ENCODE results near the gene WDR4. TPM values are rescaled to one million over a fixed set of nuclear protein-coding genes. Genes with fewer than 3 reads are reported as not detected.

Gene WDR4
- total and polyA plus RNA-seq, 2 experiments from 2014 or later, result 22.5 to 50.2 TPM

DNA sequence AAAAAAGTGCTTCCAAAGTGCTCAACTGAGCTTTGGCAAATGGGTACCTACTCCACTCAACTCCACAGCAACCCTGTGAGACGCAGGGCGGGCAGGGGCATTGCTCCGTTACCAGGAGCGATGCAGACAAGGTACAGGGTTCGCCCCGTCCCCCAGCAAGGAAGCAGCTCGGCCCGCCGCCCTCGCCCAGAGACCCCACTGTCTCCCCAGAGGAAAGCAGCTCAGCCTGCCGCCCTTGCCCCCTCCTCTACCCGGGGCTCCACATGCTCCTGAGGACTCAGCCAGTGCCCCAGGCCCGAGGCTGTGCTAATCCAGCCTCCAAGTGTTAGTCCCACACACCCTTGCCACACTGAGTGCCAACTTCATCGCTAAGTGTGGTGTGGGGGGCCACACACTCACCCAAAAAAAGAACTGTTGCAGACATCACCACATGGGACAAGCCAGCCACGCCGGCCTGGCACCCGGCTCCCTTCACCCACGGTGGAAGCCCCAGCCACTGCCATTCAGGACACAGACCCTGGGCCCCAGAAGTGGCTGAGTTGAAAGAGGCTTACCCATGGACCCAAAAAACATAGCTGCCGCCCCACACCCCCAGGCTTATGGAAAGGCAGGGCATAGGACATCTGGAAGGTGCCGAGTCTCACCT lies 26.3 kb downstream of the WDR4 start:
- peaks cover 14% of the 10 kb centered on the region for H3K27me3 Mint-ChIP-seq (ENCODE audit: insufficient read depth, low read depth, poor library complexity)
- H3K9me3 Mint-ChIP-seq, result no peaks in the 10 kb centered on the region; the same call in 1 of the 3 replicates
- H3K36me3 Mint-ChIP-seq (ENCODE audit: low read depth), result peaks cover 94% of the 10 kb centered on the region
- no peak overlapping the region for H2AFZ ChIP-seq
- H3K36me3 ChIP-seq (ENCODE audit: insufficient read depth), result peaks cover 48% of the 10 kb centered on the region
- no peaks in the 10 kb centered on the region for H3K27me3 ChIP-seq (ENCODE audit: insufficient read depth)
- H3F3A ChIP-seq (replicated peaks; ENCODE audit: low read depth), result peaks cover 72% of the 10 kb centered on the region
- ATAC-seq, result no peak
- TF ChIP-seq STAT1 (IDR thresholded peaks at IDR 0.05; ENCODE audit: unreplicated experiment) (no peak), ZNF114 (CRISPR knock-in tag; IDR thresholded peaks at IDR 0.05) (no peak), JUNB (IDR thresholded peaks at IDR 0.05; ENCODE audit: unreplicated experiment) (no peak), ZNF331 (CRISPR knock-in tag; IDR thresholded peaks at IDR 0.05; ENCODE audit: low read depth) (no peak), NANOG (IDR thresholded peaks at IDR 0.05; ENCODE audit: borderline replicate concordance) (no peak), CREB1 (CRISPR knock-in tag; IDR thresholded peaks at IDR 0.05; ENCODE audit: low read depth) (no peak)
- TF ChIP-seq, protein P1, sequence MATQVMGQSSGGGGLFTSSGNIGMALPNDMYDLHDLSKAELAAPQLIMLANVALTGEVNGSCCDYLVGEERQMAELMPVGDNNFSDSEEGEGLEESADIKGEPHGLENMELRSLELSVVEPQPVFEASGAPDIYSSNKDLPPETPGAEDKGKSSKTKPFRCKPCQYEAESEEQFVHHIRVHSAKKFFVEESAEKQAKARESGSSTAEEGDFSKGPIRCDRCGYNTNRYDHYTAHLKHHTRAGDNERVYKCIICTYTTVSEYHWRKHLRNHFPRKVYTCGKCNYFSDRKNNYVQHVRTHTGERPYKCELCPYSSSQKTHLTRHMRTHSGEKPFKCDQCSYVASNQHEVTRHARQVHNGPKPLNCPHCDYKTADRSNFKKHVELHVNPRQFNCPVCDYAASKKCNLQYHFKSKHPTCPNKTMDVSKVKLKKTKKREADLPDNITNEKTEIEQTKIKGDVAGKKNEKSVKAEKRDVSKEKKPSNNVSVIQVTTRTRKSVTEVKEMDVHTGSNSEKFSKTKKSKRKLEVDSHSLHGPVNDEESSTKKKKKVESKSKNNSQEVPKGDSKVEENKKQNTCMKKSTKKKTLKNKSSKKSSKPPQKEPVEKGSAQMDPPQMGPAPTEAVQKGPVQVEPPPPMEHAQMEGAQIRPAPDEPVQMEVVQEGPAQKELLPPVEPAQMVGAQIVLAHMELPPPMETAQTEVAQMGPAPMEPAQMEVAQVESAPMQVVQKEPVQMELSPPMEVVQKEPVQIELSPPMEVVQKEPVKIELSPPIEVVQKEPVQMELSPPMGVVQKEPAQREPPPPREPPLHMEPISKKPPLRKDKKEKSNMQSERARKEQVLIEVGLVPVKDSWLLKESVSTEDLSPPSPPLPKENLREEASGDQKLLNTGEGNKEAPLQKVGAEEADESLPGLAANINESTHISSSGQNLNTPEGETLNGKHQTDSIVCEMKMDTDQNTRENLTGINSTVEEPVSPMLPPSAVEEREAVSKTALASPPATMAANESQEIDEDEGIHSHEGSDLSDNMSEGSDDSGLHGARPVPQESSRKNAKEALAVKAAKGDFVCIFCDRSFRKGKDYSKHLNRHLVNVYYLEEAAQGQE (IDR thresholded peaks at IDR 0.05; ENCODE audit: unreplicated experiment), result no peak
- H4K20me1 ChIP-seq (replicated peaks; ENCODE audit: insufficient read depth), result peaks cover 22% of the 10 kb centered on the region
- H3K27ac Mint-ChIP-seq, result no peak overlapping the region
- H3K4me3 Mint-ChIP-seq, result no peak overlapping the region
- no peak overlapping the region for H3K4me3 ChIP-seq
- H3K79me2 ChIP-seq (replicated peaks; ENCODE audit: insufficient read depth), result peaks cover 33% of the 10 kb centered on the region
- no peaks in the 10 kb centered on the region for H3K4me1 ChIP-seq (ENCODE audit: insufficient read depth)
- H3K9me2 ChIP-seq (ENCODE audit: insufficient read depth), result no peaks in the 10 kb centered on the region
- no peak for DNase-seq (ENCODE audit: low spot score)
- H3K4me2 ChIP-seq, result no peak overlapping the region
- H3K4me1 Mint-ChIP-seq, result peaks cover 3% of the 10 kb centered on the region; the same call in 1 of the 3 replicates
- H3K27ac ChIP-seq (ENCODE audit: low read depth), result no peak overlapping the region

DNA sequence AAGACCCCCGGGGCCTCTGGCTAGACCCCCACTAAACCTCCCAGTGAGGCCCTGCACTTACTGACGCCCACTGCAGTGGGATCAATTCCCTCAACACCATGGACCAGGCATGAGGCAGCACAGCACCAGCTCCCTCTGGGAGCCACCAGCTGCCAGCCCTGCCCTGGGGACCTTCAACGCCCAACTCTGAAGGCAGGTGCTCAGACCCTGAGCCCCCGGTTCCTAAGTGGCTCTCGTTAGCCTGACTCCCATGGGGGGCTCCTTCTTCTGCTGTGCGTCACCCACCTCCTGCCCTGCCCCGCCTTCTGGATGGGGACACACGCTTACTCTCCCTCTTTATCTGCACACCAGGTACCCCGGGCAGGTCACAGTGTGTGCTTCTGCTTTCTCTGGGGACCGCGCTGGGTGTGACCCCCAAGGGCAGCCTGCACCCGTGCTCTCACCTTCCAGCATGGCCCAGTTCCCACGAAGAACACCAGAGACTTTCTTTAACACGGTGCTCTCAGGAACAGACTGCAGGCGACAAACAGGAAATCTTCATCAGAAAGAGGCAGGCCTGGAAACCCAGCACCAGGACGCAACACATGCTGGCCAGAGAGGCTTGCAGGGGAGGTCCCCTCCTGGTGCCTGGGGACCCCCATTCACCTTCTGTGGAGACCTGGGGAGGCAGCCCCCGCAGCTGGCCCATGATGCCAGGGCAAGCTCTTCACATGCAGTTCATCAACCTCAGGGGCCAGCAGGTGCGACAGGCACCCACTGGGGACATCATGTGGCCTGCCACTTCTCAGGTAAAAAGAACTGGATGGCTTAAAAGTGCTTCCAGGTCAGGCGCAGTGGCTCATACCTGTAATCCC lies 27.3 kb downstream of the WDR4 start:
- H3F3A ChIP-seq (replicated peaks; ENCODE audit: low read depth), result peaks cover 73% of the 10 kb centered on the region
- no peak overlapping the region for H3K4me3 ChIP-seq
- H3K9me2 ChIP-seq (ENCODE audit: insufficient read depth), result no peaks in the 10 kb centered on the region
- peaks cover 33% of the 10 kb centered on the region for H3K79me2 ChIP-seq (replicated peaks; ENCODE audit: insufficient read depth)
- no peak overlapping the region for H3K4me3 Mint-ChIP-seq
- ATAC-seq (no peak), DNase-seq (ENCODE audit: low spot score) (no peak)
- peaks cover 3% of the 10 kb centered on the region; the same call in 1 of the 3 replicates for H3K4me1 Mint-ChIP-seq
- no peak overlapping the region for H3K27ac Mint-ChIP-seq
- H3K9me3 Mint-ChIP-seq, result no peaks in the 10 kb centered on the region; the same call in 1 of the 3 replicates
- peaks cover 94% of the 10 kb centered on the region for H3K36me3 Mint-ChIP-seq (ENCODE audit: low read depth)
- no peaks in the 10 kb centered on the region for H3K27me3 ChIP-seq (ENCODE audit: insufficient read depth)
- H3K27ac ChIP-seq (ENCODE audit: low read depth), result 0 out of 2 replicates have a peak overlapping the region, but pooled peaks have one; percentile 26
- H3K4me2 ChIP-seq, result no peak overlapping the region
- H3K27me3 Mint-ChIP-seq (ENCODE audit: insufficient read depth, low read depth, poor library complexity), result peaks cover 11% of the 10 kb centered on the region
- no peaks in the 10 kb centered on the region for H3K4me1 ChIP-seq (ENCODE audit: insufficient read depth)
- peaks cover 20% of the 10 kb centered on the region for H4K20me1 ChIP-seq (replicated peaks; ENCODE audit: insufficient read depth)
- H3K36me3 ChIP-seq (ENCODE audit: insufficient read depth), result peaks cover 48% of the 10 kb centered on the region
- no peak overlapping the region for H2AFZ ChIP-seq
- TF ChIP-seq POLR2AphosphoS5 (IDR thresholded peaks at IDR 0.05; ENCODE audit: low read depth) (no peak), EZH2phosphoT487 (IDR thresholded peaks at IDR 0.05; ENCODE audit: unreplicated experiment) (no peak), ZNF114 (CRISPR knock-in tag; IDR thresholded peaks at IDR 0.05) (no peak), ZNF331 (CRISPR knock-in tag; IDR thresholded peaks at IDR 0.05; ENCODE audit: low read depth) (no peak)
- TF ChIP-seq, protein P2, sequence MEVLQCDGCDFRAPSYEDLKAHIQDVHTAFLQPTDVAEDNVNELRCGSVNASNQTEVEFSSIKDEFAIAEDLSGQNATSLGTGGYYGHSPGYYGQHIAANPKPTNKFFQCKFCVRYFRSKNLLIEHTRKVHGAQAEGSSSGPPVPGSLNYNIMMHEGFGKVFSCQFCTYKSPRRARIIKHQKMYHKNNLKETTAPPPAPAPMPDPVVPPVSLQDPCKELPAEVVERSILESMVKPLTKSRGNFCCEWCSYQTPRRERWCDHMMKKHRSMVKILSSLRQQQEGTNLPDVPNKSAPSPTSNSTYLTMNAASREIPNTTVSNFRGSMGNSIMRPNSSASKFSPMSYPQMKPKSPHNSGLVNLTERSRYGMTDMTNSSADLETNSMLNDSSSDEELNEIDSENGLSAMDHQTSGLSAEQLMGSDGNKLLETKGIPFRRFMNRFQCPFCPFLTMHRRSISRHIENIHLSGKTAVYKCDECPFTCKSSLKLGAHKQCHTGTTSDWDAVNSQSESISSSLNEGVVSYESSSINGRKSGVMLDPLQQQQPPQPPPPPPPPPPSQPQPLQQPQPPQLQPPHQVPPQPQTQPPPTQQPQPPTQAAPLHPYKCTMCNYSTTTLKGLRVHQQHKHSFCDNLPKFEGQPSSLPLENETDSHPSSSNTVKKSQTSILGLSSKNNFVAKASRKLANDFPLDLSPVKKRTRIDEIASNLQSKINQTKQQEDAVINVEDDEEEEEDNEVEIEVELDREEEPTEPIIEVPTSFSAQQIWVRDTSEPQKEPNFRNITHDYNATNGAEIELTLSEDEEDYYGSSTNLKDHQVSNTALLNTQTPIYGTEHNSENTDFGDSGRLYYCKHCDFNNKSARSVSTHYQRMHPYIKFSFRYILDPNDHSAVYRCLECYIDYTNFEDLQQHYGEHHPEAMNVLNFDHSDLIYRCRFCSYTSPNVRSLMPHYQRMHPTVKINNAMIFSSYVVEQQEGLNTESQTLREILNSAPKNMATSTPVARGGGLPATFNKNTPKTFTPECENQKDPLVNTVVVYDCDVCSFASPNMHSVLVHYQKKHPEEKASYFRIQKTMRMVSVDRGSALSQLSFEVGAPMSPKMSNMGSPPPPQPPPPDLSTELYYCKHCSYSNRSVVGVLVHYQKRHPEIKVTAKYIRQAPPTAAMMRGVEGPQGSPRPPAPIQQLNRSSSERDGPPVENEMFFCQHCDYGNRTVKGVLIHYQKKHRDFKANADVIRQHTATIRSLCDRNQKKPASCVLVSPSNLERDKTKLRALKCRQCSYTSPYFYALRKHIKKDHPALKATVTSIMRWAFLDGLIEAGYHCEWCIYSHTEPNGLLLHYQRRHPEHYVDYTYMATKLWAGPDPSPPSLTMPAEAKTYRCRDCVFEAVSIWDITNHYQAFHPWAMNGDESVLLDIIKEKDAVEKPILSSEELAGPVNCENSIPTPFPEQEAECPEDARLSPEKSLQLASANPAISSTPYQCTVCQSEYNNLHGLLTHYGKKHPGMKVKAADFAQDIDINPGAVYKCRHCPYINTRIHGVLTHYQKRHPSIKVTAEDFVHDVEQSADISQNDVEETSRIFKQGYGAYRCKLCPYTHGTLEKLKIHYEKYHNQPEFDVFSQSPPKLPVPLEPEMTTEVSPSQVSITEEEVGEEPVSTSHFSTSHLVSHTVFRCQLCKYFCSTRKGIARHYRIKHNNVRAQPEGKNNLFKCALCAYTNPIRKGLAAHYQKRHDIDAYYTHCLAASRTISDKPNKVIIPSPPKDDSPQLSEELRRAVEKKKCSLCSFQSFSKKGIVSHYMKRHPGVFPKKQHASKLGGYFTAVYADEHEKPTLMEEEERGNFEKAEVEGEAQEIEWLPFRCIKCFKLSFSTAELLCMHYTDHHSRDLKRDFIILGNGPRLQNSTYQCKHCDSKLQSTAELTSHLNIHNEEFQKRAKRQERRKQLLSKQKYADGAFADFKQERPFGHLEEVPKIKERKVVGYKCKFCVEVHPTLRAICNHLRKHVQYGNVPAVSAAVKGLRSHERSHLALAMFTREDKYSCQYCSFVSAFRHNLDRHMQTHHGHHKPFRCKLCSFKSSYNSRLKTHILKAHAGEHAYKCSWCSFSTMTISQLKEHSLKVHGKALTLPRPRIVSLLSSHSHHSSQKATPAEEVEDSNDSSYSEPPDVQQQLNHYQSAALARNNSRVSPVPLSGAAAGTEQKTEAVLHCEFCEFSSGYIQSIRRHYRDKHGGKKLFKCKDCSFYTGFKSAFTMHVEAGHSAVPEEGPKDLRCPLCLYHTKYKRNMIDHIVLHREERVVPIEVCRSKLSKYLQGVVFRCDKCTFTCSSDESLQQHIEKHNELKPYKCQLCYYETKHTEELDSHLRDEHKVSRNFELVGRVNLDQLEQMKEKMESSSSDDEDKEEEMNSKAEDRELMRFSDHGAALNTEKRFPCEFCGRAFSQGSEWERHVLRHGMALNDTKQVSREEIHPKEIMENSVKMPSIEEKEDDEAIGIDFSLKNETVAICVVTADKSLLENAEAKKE (CRISPR knock-in tag; IDR thresholded peaks at IDR 0.05), result no peak

Measured in GM23338 (cell line).